ENCODE measurements around the gene DNAH14. TPM values are rescaled to one million over a fixed set of nuclear protein-coding genes. Genes with fewer than 3 reads are reported as not detected.

Gene DNAH14
- total RNA-seq, 2 donors from 2014 or later: 7.5 to 9.6 TPM

DNA sequence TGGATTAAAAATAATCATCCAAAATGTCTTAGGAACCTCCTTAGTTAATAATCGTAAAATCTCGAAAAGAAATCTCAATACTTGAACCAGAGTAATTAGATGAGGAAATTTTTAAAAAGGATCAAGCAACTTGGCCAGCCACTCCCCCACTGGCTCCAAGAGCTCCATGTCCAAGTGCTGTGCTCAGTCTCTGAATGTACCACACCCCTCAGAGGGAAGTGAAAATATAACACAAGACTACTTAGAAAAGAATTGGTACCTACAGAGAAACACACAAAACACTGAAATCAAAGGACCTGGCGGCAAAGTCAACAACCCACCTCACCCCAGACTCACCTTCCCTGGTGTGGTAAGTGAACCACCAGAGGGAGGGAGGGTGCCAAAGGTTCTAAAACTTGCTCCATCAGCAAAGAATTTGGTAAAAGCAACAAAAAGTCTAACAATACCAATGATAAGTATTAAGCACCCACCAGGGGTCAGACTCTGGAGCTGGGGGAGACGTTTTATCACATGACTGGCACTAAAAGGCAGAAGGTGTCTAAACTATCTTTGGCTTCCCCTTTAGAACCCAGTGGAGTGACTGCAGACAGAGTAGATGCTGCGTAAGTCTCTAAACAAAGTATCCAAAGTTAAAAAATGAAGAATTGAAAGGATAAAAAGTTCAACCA, 484.4 kb downstream of the DNAH14 start:
- Histone ChIP-seq H3K27me3 (no peaks in the 10 kb centered on the region), H3K9me3 (no peaks in the 10 kb centered on the region), H3K27ac (no peak overlapping the region), H3K9ac (ENCODE audit: low read depth in 2 of 2, low read length in 2 of 2) (no peak overlapping the region), H3K4me3 (no peak overlapping the region), H3K4me1 (peaks cover 2% of the 10 kb centered on the region), H3K36me3 (peaks cover 4% of the 10 kb centered on the region)
- DNase-seq: no peak
- TF ChIP-seq, protein P1, sequence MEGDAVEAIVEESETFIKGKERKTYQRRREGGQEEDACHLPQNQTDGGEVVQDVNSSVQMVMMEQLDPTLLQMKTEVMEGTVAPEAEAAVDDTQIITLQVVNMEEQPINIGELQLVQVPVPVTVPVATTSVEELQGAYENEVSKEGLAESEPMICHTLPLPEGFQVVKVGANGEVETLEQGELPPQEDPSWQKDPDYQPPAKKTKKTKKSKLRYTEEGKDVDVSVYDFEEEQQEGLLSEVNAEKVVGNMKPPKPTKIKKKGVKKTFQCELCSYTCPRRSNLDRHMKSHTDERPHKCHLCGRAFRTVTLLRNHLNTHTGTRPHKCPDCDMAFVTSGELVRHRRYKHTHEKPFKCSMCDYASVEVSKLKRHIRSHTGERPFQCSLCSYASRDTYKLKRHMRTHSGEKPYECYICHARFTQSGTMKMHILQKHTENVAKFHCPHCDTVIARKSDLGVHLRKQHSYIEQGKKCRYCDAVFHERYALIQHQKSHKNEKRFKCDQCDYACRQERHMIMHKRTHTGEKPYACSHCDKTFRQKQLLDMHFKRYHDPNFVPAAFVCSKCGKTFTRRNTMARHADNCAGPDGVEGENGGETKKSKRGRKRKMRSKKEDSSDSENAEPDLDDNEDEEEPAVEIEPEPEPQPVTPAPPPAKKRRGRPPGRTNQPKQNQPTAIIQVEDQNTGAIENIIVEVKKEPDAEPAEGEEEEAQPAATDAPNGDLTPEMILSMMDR (IDR thresholded peaks at IDR 0.05): no peak
- intact Hi-C loops (cut with DNase I): no loop called here

DNA sequence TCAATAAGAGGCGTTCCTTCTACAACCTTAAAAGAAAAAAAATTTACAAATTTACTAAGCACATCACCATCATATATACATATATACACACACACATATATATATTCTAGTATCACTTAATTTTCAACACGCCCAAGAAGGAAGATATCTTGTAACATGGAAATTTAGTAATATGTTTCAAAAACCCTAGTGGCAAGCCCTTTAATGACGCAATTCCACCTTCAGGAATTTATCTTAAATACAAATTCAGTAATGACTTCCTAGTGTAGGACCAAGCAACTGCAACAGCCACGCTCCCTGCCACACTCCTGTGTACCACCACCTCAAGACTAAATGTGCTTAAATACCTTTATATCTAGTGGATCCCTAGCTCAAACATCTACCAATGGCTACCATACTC, 485.8 kb downstream of the DNAH14 start:
- peaks cover 2% of the 10 kb centered on the region for H3K4me1 ChIP-seq
- no peak overlapping the region for H3K9ac ChIP-seq (ENCODE audit: low read depth in 2 of 2, low read length in 2 of 2)
- H3K27me3 ChIP-seq: no peaks in the 10 kb centered on the region
- H3K27ac ChIP-seq: no peak overlapping the region
- no peaks in the 10 kb centered on the region for H3K36me3 ChIP-seq
- H3K9me3 ChIP-seq: no peaks in the 10 kb centered on the region
- intact Hi-C loops (cut with DNase I): no loop called here
- TF ChIP-seq, protein P1 (IDR thresholded peaks at IDR 0.05): no peak
- no peak for DNase-seq
- H3K4me3 ChIP-seq: no peak overlapping the region

DNA sequence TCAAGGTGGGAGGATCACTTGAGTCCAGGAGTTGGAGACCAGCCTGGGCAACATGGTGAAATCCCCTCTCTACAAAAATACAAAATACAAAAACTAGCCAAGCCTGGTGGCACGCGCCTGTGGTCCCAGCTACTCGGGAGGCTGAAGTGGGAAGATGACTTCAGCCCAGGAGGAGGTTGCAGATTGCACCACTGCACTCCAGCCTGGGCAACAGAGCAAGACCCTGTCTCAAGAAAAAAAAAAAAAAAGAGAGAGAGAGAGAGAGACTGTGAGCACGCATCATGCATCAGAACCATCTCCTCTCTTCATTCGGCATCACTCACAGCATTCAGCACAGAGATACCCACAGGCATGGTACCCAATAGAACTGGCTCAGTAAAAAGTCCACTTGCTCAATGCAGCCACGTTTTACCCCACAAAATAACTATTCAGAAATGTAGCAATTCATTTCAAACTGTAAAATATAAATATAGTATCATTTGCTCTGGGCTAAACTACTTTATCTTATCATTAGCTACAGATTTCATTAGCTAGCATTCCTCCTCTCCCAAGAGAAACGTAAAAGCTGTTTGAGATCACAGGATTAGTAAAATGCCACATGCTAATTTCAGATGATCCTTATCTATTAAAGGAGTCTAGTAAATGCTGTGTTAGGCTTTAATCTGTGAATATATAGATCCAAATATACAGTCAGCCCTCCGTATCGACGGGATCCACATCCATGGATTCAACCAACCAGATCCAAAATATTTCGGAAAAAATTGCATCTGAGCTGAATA, 486.7 kb downstream of the DNAH14 start:
- Histone ChIP-seq H3K36me3 (no peaks in the 10 kb centered on the region), H3K4me1 (peaks cover 2% of the 10 kb centered on the region), H3K4me3 (no peak overlapping the region), H3K9ac (ENCODE audit: low read depth in 2 of 2, low read length in 2 of 2) (no peak overlapping the region), H3K27me3 (no peaks in the 10 kb centered on the region), H3K9me3 (no peaks in the 10 kb centered on the region), H3K27ac (no peak overlapping the region)
- intact Hi-C loops (cut with DNase I): no loop called here
- no peak for DNase-seq
- TF ChIP-seq, protein P1 (IDR thresholded peaks at IDR 0.05): no peak

DNA sequence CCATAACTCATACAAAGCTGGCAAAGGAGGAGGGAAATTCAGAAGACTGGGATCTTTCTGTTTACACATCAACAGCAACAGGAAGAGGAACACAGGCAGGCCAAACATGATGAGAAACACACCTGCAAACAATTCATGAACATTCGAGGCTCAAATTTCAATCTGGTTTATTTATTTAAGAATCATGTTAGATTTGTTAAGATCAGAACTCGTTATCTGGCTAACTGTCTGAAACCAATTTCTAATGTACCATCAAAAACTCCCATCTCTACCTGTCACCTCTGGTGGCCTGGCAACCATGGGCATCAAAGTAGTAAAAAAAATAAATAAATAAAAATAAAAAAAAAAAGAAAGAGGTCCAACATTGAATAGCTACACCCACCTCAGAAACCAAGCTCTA, 488.6 kb downstream of the DNAH14 start:
- H3K27ac ChIP-seq: no peak overlapping the region
- no peaks in the 10 kb centered on the region for H3K9me3 ChIP-seq
- no peaks in the 10 kb centered on the region for H3K27me3 ChIP-seq
- H3K9ac ChIP-seq (ENCODE audit: low read depth in 2 of 2, low read length in 2 of 2): no peak overlapping the region
- no peak for DNase-seq
- no peaks in the 10 kb centered on the region for H3K36me3 ChIP-seq
- no peak overlapping the region for H3K4me3 ChIP-seq
- intact Hi-C loops (cut with DNase I): no loop called here
- TF ChIP-seq, protein P1 (IDR thresholded peaks at IDR 0.05): no peak
- peaks cover 2% of the 10 kb centered on the region for H3K4me1 ChIP-seq

DNA sequence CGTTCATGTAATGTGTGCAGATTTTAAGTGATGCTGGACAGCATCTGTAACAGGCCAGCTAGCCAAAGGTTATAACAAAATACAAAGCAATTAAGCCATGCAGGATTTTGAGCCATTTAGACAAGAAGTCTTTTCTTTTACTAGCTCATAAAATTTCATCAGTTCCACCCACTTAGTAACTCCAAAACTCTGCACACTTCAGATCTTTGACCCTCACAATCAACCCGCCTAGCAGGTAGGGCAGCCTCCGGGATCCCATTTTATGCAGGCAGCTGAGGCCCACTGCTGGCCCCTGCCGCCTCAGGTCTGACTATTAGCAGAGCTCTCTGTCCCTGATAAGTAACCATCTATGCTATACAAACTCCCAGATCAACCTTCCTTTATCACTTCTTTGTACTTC, 489.1 kb downstream of the DNAH14 start:
- TF ChIP-seq, protein P1 (IDR thresholded peaks at IDR 0.05): no peak
- no peaks in the 10 kb centered on the region for H3K9me3 ChIP-seq
- no peaks in the 10 kb centered on the region for H3K36me3 ChIP-seq
- peaks cover 2% of the 10 kb centered on the region for H3K4me1 ChIP-seq
- H3K9ac ChIP-seq (ENCODE audit: low read depth in 2 of 2, low read length in 2 of 2): peak overlapping the region in 1 of 2 donors; percentile 4
- peak; percentile 81 for DNase-seq
- H3K27ac ChIP-seq: no peak overlapping the region
- H3K4me3 ChIP-seq: no peak overlapping the region
- H3K27me3 ChIP-seq: no peaks in the 10 kb centered on the region
- intact Hi-C loops (cut with DNase I): no loop called here
